Fibroblast of lung (primary cell): ENCODE data around the gene RAB10. TPM values are rescaled to one million over a fixed set of nuclear protein-coding genes. Genes with fewer than 3 reads are reported as not detected.

Source experiments
- DNase-seq, 2 donors: peaks; one replicate each; pipeline versions ENCODE4 v3.0.0 to v3.0.0-alpha.2; 2010; ENCODE audit warnings: low read depth in 2 of 2
- H2AFZ ChIP-seq: 2 replicates; pipeline ENCODE4 v1.5.1; 2012; ENCODE audit warnings: low read length, control low read depth, inconsistent platforms
- H3K27ac ChIP-seq: 2 replicates; pipeline ENCODE4 v1.5.1; 2011; ENCODE audit warnings: low read length, control low read depth; ENCODE audit not compliant: insufficient read depth
- H3K27me3 ChIP-seq: 2 replicates; pipeline ENCODE4 v1.5.1; 2011; ENCODE audit warnings: mild to moderate bottlenecking, low read length; ENCODE audit not compliant: control insufficient read depth, insufficient read depth
- H3K36me3 ChIP-seq: 2 replicates; pipeline ENCODE4 v1.5.1; 2011; ENCODE audit warnings: low read length; ENCODE audit not compliant: control insufficient read depth, insufficient read depth
- H3K4me1 ChIP-seq: 2 replicates; pipeline ENCODE4 v1.5.1; 2011; ENCODE audit warnings: low read length; ENCODE audit not compliant: control insufficient read depth, insufficient read depth; ENCODE audit errors: extremely low read depth
- H3K4me2 ChIP-seq: 2 replicates; pipeline ENCODE4 v1.5.1; 2011; ENCODE audit warnings: low read length, control low read depth; ENCODE audit not compliant: insufficient read depth; ENCODE audit errors: extremely low read depth
- H3K4me3 ChIP-seq, 4 experiments: fragments of 200-600 bp in 1 of 4; sonication (generic) in 1 of 4; replicated peaks in 1 of 4; 2 replicates each; pipeline ENCODE4 v1.5.1; 2011 to 2016; ENCODE audit warnings: low read length in 4 of 4, low read depth in 3 of 4, mild to moderate bottlenecking in 3 of 4, control low read depth in 2 of 4, inconsistent platforms in 1 of 4, mixed read lengths in 1 of 4; ENCODE audit not compliant: insufficient read depth in 1 of 4; ENCODE audit errors: control extremely low read depth in 1 of 4
- H3K79me2 ChIP-seq: 2 replicates; pipeline ENCODE4 v1.5.1; 2012; ENCODE audit warnings: mild to moderate bottlenecking, low read length, inconsistent platforms; ENCODE audit not compliant: control insufficient read depth, insufficient read depth
- H3K9ac ChIP-seq: 2 replicates; pipeline ENCODE4 v1.5.1; 2011; ENCODE audit warnings: mild to moderate bottlenecking, low read length, control low read depth; ENCODE audit not compliant: insufficient read depth
- H3K9me3 ChIP-seq: 2 replicates; pipeline ENCODE4 v1.5.1; 2012; ENCODE audit warnings: low read depth, low read length; ENCODE audit not compliant: control insufficient read depth, insufficient read depth
- H4K20me1 ChIP-seq: 2 replicates; pipeline ENCODE4 v1.5.1; 2011; ENCODE audit warnings: low read length; ENCODE audit not compliant: control insufficient read depth, insufficient read depth; ENCODE audit errors: extremely low read depth
- EZH2 ChIP-seq: IDR thresholded peaks from 2 replicates; pipeline ENCODE4 v1.5.1; 2012; ENCODE audit warnings: low read length, control low read depth, mild to moderate bottlenecking; ENCODE audit errors: missing control alignments
- polyA plus RNA-seq, 2 donors: library from polyadenylated mRNA; depleted of rRNA in 1 of 2; stranded (reverse) in 1 of 2; unstranded in 1 of 2; fragments of >200 nt; gene quantifications; 2 replicates each; pipeline ENCODE4 v1.2.1, GENCODE V29; 2011 to 2012; ENCODE audit warnings: missing spikeins in 1 of 2
- total RNA-seq: library from RNA; depleted of rRNA; stranded (reverse); fragments of >200 nt; gene quantifications from 2 replicates; pipeline ENCODE4 v1.2.1, GENCODE V29; 2014
- TF ChIP-seq, protein P1 (sequence below), 2 donors: IDR thresholded peaks in 1 of 2; conservative IDR thresholded peaks in 1 of 2; 1 replicate in 1 of 2; 2 replicates in 1 of 2; pipeline ENCODE4 v1.5.1; 2011 to 2012; ENCODE audit warnings: low read length in 2 of 2, control low read depth in 1 of 2, inconsistent platforms in 1 of 2, low read depth in 1 of 2, mild to moderate bottlenecking in 1 of 2

Gene RAB10
- total and polyA plus RNA-seq, 2 donors (not counting 1 experiment from before 2014, with no cell fraction given), result 94.1 to 253 TPM

GRCh38 chr2:26173776-26174482, 140.0 kb downstream of the RAB10 start:
- Histone ChIP-seq H3K9me3 (no peaks in the 10 kb centered on the region), H3K9ac (no peak overlapping the region), H4K20me1 (no peaks in the 10 kb centered on the region), H3K4me2 (no peak overlapping the region), H2AFZ (no peak overlapping the region), H3K4me3 (no peak overlapping the region), H3K36me3 (no peaks in the 10 kb centered on the region), H3K79me2 (no peaks in the 10 kb centered on the region), H3K27ac (no peak overlapping the region), H3K4me1 (no peaks in the 10 kb centered on the region), H3K27me3 (peaks cover 22% of the 10 kb centered on the region)
- DNase-seq, result no peak
- TF ChIP-seq, protein P1, sequence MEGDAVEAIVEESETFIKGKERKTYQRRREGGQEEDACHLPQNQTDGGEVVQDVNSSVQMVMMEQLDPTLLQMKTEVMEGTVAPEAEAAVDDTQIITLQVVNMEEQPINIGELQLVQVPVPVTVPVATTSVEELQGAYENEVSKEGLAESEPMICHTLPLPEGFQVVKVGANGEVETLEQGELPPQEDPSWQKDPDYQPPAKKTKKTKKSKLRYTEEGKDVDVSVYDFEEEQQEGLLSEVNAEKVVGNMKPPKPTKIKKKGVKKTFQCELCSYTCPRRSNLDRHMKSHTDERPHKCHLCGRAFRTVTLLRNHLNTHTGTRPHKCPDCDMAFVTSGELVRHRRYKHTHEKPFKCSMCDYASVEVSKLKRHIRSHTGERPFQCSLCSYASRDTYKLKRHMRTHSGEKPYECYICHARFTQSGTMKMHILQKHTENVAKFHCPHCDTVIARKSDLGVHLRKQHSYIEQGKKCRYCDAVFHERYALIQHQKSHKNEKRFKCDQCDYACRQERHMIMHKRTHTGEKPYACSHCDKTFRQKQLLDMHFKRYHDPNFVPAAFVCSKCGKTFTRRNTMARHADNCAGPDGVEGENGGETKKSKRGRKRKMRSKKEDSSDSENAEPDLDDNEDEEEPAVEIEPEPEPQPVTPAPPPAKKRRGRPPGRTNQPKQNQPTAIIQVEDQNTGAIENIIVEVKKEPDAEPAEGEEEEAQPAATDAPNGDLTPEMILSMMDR (conservative IDR thresholded peaks at IDR 0.05 in 1 of 2, IDR thresholded peaks at IDR 0.05 in 1 of 2; ENCODE audit: low read depth in 1 of 2, low read length in 2 of 2), result no peak
- peak; percentile 47 for TF ChIP-seq EZH2

GRCh38 chr2:26174691-26175465, 141.0 kb downstream of the RAB10 start:
- no peak for DNase-seq
- H4K20me1 ChIP-seq, result no peaks in the 10 kb centered on the region

More at GRCh38 chr2:26174691-26175465, 141.0 kb downstream of the RAB10 start:
- H3K27ac ChIP-seq, result no peak overlapping the region
- H3K9ac ChIP-seq, result no peak overlapping the region
- no peaks in the 10 kb centered on the region for H3K36me3 ChIP-seq
- peaks cover 22% of the 10 kb centered on the region for H3K27me3 ChIP-seq
- no peaks in the 10 kb centered on the region for H3K9me3 ChIP-seq
- H2AFZ ChIP-seq, result no peak overlapping the region
- no peaks in the 10 kb centered on the region for H3K79me2 ChIP-seq
- no peak overlapping the region for H3K4me2 ChIP-seq
- no peak overlapping the region for H3K4me3 ChIP-seq
- H3K4me1 ChIP-seq, result peaks cover 4% of the 10 kb centered on the region
- TF ChIP-seq, protein P1 (conservative IDR thresholded peaks at IDR 0.05 in 1 of 2, IDR thresholded peaks at IDR 0.05 in 1 of 2; ENCODE audit: low read depth in 1 of 2, low read length in 2 of 2), result no peak
- TF ChIP-seq EZH2, result no peak
